Measurements from ENCODE around the gene UMODL1.

The UMODL1 gene

DNA sequence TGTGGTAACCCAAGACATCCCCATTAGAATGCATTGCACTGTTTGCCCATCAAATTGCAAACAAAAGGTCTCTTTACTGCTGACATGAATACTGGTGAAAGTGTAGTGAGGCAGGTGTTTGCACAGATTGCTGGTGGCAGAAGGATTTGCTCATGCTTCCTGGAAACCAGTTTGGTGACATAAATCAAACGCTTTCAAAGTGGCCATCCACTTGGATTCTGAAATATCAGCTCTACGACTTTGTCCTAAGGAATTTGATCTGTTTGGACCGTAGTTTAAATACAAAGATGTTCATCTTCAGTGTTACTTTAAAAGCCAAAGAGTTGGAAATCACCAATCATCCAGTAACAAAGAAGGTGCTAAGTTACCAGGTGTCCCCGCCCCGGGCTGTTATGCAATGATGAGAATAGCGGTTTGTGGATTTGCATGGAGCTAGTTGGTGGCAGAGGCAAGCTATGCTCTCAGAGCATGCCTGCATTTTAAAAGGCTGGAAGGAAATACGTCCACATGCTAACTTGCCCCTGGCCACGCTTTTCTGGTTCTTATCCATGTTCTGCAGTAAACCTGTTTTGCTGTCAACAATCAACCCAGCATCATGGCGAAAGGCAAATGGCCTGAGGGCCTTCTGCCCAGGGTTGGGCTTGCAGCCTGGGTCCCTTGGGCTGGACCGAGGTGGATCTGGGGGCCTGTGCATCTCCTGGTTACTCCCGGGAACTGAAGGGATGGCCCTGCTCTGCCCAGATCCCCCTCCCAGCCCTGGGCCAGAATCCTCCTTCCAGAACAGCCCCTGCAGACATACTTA, 49.2 kb downstream of the UMODL1 start:
- no peak for TF ChIP-seq TEAD4 (IDR thresholded peaks at IDR 0.05)
- peak; percentile 81 for TF ChIP-seq CEBPB (IDR thresholded peaks at IDR 0.05)

DNA sequence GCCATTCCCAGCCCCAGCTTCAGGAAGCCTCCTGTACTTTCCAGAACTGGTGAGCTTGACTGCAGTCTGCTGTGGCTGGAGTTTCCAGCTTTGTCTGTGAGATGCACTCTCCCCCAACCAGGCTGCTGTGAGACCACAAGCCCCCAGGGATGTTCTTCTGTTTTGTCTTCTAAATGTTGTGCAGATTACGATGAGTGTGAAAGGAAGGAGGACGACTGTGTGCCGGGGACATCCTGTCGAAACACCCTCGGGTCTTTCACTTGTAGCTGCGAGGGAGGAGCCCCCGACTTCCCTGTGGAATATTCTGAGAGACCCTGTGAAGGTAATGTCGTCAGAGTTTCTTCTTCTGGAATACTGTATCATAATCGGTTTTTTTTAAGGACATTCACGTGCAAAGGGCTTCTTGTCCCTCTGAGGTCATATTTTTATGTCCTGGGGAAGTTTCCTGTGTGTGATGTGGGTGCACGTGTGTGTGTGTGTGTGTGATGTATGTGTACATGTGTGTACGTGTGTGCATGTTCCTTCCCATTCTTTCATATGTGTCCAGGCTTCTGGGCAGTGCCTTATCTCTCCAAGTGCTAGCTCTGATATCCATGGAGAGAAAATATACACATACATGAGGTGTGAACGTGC, 49.9 kb downstream of the UMODL1 start:
- TF ChIP-seq NFIC (IDR thresholded peaks at IDR 0.05): no peak
- TF ChIP-seq EP300 (IDR thresholded peaks at IDR 0.05; ENCODE audit: borderline replicate concordance): no peak
- TF ChIP-seq, protein P1, sequence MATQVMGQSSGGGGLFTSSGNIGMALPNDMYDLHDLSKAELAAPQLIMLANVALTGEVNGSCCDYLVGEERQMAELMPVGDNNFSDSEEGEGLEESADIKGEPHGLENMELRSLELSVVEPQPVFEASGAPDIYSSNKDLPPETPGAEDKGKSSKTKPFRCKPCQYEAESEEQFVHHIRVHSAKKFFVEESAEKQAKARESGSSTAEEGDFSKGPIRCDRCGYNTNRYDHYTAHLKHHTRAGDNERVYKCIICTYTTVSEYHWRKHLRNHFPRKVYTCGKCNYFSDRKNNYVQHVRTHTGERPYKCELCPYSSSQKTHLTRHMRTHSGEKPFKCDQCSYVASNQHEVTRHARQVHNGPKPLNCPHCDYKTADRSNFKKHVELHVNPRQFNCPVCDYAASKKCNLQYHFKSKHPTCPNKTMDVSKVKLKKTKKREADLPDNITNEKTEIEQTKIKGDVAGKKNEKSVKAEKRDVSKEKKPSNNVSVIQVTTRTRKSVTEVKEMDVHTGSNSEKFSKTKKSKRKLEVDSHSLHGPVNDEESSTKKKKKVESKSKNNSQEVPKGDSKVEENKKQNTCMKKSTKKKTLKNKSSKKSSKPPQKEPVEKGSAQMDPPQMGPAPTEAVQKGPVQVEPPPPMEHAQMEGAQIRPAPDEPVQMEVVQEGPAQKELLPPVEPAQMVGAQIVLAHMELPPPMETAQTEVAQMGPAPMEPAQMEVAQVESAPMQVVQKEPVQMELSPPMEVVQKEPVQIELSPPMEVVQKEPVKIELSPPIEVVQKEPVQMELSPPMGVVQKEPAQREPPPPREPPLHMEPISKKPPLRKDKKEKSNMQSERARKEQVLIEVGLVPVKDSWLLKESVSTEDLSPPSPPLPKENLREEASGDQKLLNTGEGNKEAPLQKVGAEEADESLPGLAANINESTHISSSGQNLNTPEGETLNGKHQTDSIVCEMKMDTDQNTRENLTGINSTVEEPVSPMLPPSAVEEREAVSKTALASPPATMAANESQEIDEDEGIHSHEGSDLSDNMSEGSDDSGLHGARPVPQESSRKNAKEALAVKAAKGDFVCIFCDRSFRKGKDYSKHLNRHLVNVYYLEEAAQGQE (IDR thresholded peaks at IDR 0.05; ENCODE audit: low read depth): no peak
- no peak for TF ChIP-seq CREB1 (IDR thresholded peaks at IDR 0.05; ENCODE audit: low read depth)
- TF ChIP-seq TCF12 (IDR thresholded peaks at IDR 0.05; ENCODE audit: low read depth): no peak
- TF ChIP-seq CEBPB (IDR thresholded peaks at IDR 0.05): no peak
- TF ChIP-seq EGR1 (IDR thresholded peaks at IDR 0.05): no peak

DNA sequence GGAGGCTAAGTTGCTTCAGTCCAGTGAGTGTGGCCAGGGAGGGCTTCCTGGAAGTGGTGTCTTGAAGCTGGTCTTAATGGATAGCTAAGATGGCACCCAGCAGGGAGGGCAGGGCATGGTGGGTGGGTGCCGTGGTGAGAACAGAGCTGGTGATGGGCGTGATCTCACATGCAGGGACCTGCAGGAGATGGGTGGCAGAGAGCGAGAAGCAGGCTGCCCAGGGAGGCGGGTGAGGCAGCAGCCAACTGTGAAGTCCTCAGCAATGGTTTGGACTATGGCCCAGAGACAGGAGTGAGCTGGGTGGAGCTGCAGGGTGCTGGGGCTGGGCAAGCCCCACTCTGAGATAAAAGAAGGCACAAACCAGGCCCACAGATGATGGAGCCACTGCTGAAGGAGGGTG, 50.7 kb downstream of the UMODL1 start:
- peak; percentile 32; the same call in 1 of the 2 replicates for TF ChIP-seq NFIC (IDR thresholded peaks at IDR 0.05)
- TF ChIP-seq, protein P2, sequence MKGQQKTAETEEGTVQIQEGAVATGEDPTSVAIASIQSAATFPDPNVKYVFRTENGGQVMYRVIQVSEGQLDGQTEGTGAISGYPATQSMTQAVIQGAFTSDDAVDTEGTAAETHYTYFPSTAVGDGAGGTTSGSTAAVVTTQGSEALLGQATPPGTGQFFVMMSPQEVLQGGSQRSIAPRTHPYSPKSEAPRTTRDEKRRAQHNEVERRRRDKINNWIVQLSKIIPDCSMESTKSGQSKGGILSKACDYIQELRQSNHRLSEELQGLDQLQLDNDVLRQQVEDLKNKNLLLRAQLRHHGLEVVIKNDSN (IDR thresholded peaks at IDR 0.05): no peak

DNA sequence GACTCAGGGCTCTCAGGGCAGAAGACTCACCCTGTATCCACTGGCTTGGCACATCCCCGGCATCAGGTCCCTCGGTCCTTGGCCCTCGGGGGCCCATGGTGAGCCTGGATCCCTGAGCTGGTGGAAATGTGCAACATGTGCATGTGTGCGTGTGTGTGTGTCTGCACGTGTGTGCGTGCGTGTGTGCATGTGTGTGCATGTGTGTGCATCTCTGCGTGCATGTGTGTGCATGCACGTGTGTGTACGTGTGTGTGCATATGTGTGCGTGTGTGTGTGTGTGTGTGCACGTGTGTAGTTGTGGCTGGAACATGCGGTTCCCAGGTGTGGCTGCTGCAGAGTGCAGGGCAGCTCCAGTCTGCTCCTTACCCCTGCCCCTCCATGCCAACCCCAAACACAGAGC, 51.3 kb downstream of the UMODL1 start:
- no peak for TF ChIP-seq TEAD4 (IDR thresholded peaks at IDR 0.05)
- TF ChIP-seq, protein P2 (IDR thresholded peaks at IDR 0.05): no peak
- TF ChIP-seq TAF1 (IDR thresholded peaks at IDR 0.05; ENCODE audit: low read depth): no peak
- TF ChIP-seq RAD21 (IDR thresholded peaks at IDR 0.05; ENCODE audit: low read depth): no peak
- TF ChIP-seq FOXM1 (IDR thresholded peaks at IDR 0.05; ENCODE audit: borderline replicate concordance, low read depth): no peak
- TF ChIP-seq TCF12 (IDR thresholded peaks at IDR 0.05; ENCODE audit: low read depth): no peak
- no peak for TF ChIP-seq YY1 (IDR thresholded peaks at IDR 0.05; ENCODE audit: low read depth)

DNA sequence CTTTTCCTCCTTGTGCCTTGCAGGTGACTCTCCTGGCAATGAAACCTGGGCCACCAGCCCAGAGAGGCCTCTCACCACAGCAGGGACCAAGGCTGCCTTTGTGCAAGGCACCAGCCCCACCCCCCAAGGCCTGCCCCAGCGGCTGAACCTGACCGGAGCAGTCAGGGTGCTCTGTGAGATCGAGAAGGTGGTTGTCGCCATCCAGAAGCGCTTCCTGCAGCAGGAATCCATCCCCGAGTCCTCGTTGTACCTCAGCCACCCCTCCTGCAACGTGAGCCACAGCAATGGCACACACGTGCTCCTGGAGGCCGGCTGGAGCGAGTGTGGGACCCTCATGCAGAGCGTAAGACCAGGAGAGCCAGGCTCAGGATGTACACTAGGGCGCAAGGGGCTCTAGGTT, 51.7 kb downstream of the UMODL1 start:
- no peak for TF ChIP-seq FOXM1 (IDR thresholded peaks at IDR 0.05; ENCODE audit: borderline replicate concordance, low read depth)
- no peak for TF ChIP-seq ZBTB7A (IDR thresholded peaks at IDR 0.05; ENCODE audit: low read depth)
- no peak for TF ChIP-seq NFIC (IDR thresholded peaks at IDR 0.05)
- TF ChIP-seq, protein P2 (IDR thresholded peaks at IDR 0.05): no peak
- TF ChIP-seq TEAD4 (IDR thresholded peaks at IDR 0.05): no peak
- TF ChIP-seq, protein P3, sequence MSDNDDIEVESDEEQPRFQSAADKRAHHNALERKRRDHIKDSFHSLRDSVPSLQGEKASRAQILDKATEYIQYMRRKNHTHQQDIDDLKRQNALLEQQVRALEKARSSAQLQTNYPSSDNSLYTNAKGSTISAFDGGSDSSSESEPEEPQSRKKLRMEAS (IDR thresholded peaks at IDR 0.05): no peak
- no peak for TF ChIP-seq TCF12 (IDR thresholded peaks at IDR 0.05; ENCODE audit: low read depth)

DNA sequence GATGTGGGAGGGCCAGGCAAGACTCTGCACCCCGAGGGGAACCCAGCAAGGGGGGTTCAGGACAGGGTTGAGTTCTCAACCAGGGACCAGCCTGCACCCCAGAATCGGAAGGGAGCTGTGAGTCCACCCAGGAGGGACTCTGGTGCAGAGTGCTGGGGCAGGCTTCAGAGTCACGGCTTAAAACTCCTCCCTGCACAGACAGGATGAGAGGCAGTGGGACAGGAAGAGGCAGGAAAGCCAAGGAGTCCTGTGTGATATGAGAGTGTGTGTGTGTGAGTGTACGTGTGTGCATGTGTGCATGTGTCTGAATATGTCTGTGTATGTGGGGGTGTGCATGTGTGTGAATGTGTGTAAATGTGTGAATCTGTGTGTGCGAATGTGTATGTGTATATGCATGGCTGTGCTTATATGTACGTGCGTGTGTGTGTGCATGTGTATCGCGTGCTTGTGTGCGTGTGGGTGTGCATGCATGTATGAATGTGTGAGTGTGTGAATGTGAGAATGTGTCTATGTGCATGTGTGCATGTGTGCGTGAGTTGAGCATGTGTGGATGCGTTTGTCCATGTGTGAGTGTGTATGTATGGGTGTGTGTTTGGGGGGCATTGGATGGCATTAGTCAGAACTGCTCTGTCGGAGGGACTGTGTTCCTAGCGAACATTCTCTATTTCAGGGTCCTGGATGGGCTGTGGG, 52.2 kb downstream of the UMODL1 start:
- TF ChIP-seq RAD21 (IDR thresholded peaks at IDR 0.05; ENCODE audit: low read depth): no peak
- TF ChIP-seq, protein P3 (IDR thresholded peaks at IDR 0.05): no peak
- TF ChIP-seq ZBTB7A (IDR thresholded peaks at IDR 0.05; ENCODE audit: low read depth): no peak
- no peak for TF ChIP-seq TAF1 (IDR thresholded peaks at IDR 0.05; ENCODE audit: low read depth)
- no peak for TF ChIP-seq EP300 (IDR thresholded peaks at IDR 0.05; ENCODE audit: borderline replicate concordance)
- TF ChIP-seq CEBPB (IDR thresholded peaks at IDR 0.05): no peak
- no peak for TF ChIP-seq CREB1 (IDR thresholded peaks at IDR 0.05; ENCODE audit: low read depth)
- TF ChIP-seq TCF12 (IDR thresholded peaks at IDR 0.05; ENCODE audit: low read depth): no peak
- no peak for TF ChIP-seq YY1 (IDR thresholded peaks at IDR 0.05; ENCODE audit: low read depth)
- no peak for TF ChIP-seq EGR1 (IDR thresholded peaks at IDR 0.05)
- TF ChIP-seq NFIC (IDR thresholded peaks at IDR 0.05): no peak
- no peak for TF ChIP-seq FOXM1 (IDR thresholded peaks at IDR 0.05; ENCODE audit: borderline replicate concordance, low read depth)

DNA sequence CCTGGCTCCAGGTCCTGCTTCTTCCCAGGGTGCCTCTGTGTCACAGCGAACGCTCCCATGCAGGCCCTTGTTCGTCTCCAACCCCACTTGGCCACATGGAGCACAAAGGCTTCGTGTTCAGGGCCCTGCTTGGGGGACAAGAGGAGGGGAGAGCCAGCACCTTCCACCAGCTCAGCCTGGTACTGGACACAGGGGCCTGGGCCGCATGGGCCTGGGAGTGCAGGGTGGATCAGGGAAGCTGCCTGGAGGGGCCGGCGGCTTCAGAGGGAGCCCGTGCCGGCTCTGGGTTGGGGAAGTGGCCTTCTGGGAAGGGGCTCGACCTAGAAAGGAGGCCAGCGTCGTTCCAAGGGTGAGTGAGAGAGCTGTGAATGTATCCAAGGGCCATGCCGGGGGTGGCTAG, 53.0 kb downstream of the UMODL1 start:
- TF ChIP-seq CEBPB (IDR thresholded peaks at IDR 0.05) (no peak), CREB1 (IDR thresholded peaks at IDR 0.05; ENCODE audit: low read depth) (no peak), EP300 (IDR thresholded peaks at IDR 0.05; ENCODE audit: borderline replicate concordance) (no peak), EGR1 (IDR thresholded peaks at IDR 0.05) (no peak), YY1 (IDR thresholded peaks at IDR 0.05; ENCODE audit: low read depth) (no peak), RAD21 (IDR thresholded peaks at IDR 0.05; ENCODE audit: low read depth) (no peak), ZBTB7A (IDR thresholded peaks at IDR 0.05; ENCODE audit: low read depth) (no peak)
